Mononuclear cell (primary cell): Measurements from ENCODE around the gene KCNQ1. TPM values are rescaled to one million over a fixed set of nuclear protein-coding genes. Genes with fewer than 3 reads are reported as not detected.

Experiments
- H3K27me3 ChIP-seq: 2 replicates; pipeline ENCODE4 v1.6.0; 2011; ENCODE audit warnings: low read length, control low read depth; ENCODE audit not compliant: insufficient read depth
- H3K4me1 ChIP-seq: 2 replicates; pipeline ENCODE4 v1.5.1; 2011; ENCODE audit warnings: mild to moderate bottlenecking, low read length, control low read depth; ENCODE audit not compliant: insufficient read depth
- H3K4me3 ChIP-seq: 2 replicates; pipeline ENCODE4 v1.5.1; 2011; ENCODE audit warnings: mild to moderate bottlenecking, low read length, moderate library complexity
- H3K9me3 ChIP-seq: 2 replicates; pipeline ENCODE4 v1.5.1; 2011; ENCODE audit warnings: low read depth, mild to moderate bottlenecking, control low read depth, low read length
- total RNA-seq: library from RNA; depleted of rRNA; stranded (reverse); fragments of >200 nt; gene quantifications from one replicate; pipeline ENCODE4 v1.2.3, GENCODE V29; 2012

The KCNQ1 gene
- total RNA-seq, 1 donor, result 12.7 TPM

- Histone ChIP-seq H3K4me3 (no peak overlapping the region), H3K9me3 (no peaks in the 10 kb centered on the region), H3K27me3 (no peaks in the 10 kb centered on the region), H3K4me1 (no peaks in the 10 kb centered on the region)
Measured at GRCh38 chr11:2847561-2847960, 402.8 kb downstream of the KCNQ1 start.

GRCh38 chr11:2848497-2848896 lies 403.7 kb downstream of the KCNQ1 start:
- Histone ChIP-seq H3K27me3 (no peaks in the 10 kb centered on the region), H3K4me1 (no peaks in the 10 kb centered on the region), H3K4me3 (no peak overlapping the region), H3K9me3 (no peaks in the 10 kb centered on the region)

- no peaks in the 10 kb centered on the region for H3K4me1 ChIP-seq
- no peaks in the 10 kb centered on the region for H3K9me3 ChIP-seq
- no peaks in the 10 kb centered on the region for H3K27me3 ChIP-seq
- H3K4me3 ChIP-seq, result no peak overlapping the region
Measured at GRCh38 chr11:2849994-2850770, 405.4 kb downstream of the KCNQ1 start.

GRCh38 chr11:2853401-2853800 lies 408.6 kb downstream of the KCNQ1 start:
- Histone ChIP-seq H3K4me1 (no peaks in the 10 kb centered on the region), H3K27me3 (no peaks in the 10 kb centered on the region), H3K4me3 (no peak overlapping the region), H3K9me3 (no peaks in the 10 kb centered on the region)

DNA sequence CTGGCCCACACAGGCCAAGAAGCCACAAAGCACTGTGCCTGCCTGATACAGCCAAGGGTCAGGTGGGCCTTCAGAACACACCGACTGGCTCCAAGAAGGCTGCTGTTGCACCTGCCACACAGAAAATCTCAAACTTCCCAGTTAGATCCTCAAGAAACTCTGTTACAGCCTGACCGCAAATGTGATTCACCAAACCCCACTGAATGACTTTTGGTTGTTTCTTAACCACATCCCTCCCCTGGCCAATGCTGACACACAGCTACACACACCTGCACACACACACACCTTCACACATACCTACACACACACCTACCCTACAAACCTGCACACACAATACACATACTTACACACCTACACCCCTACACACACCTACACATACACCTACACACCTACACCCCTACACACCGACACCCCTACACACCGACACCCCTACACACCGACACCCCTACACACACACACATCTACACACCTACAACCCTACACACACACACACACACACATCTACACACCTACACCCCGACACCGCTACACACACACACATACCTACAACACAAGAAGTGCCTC lies 409.3 kb downstream of the KCNQ1 start:
- H3K4me3 ChIP-seq, result no peak overlapping the region
- H3K4me1 ChIP-seq, result no peaks in the 10 kb centered on the region
- no peaks in the 10 kb centered on the region for H3K9me3 ChIP-seq
- no peaks in the 10 kb centered on the region for H3K27me3 ChIP-seq

DNA sequence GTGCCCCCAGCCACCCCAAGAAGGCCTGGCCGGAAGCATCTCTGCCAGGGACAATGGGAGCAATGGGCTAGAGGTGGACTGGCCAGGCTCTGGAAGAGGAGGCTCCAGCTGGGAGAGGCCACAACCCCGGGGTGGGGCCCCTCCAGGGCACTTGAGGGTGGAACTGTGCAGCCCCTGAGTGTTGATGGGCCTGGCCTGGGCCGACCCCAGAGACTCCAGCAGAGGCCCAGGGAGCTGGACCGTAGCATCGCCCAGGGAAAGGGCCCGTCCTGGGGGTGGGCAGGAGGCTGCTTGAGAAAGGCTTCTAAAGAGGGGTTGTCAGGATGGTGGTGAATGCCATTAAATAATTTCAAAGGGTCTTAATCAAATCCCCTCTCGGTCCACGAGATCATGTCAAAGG lies 410.4 kb downstream of the KCNQ1 start:
- H3K4me3 ChIP-seq, result no peak overlapping the region
- no peaks in the 10 kb centered on the region for H3K4me1 ChIP-seq
- H3K27me3 ChIP-seq, result no peaks in the 10 kb centered on the region
- H3K9me3 ChIP-seq, result no peaks in the 10 kb centered on the region

- Histone ChIP-seq H3K9me3 (no peaks in the 10 kb centered on the region), H3K4me1 (no peaks in the 10 kb centered on the region), H3K4me3 (no peak overlapping the region), H3K27me3 (peaks cover 8% of the 10 kb centered on the region)
Measured at GRCh38 chr11:2857276-2857675, 412.5 kb downstream of the KCNQ1 start.

GRCh38 chr11:2857918-2858317 lies 413.1 kb downstream of the KCNQ1 start:
- no peak overlapping the region for H3K4me3 ChIP-seq
- no peaks in the 10 kb centered on the region for H3K4me1 ChIP-seq
- H3K9me3 ChIP-seq, result no peaks in the 10 kb centered on the region
- peaks cover 8% of the 10 kb centered on the region for H3K27me3 ChIP-seq

GRCh38 chr11:2858995-2859698 lies 414.3 kb downstream of the KCNQ1 start:
- no peaks in the 10 kb centered on the region for H3K4me1 ChIP-seq
- H3K9me3 ChIP-seq, result no peaks in the 10 kb centered on the region
- peaks cover 14% of the 10 kb centered on the region for H3K27me3 ChIP-seq
- no peak overlapping the region for H3K4me3 ChIP-seq

DNA sequence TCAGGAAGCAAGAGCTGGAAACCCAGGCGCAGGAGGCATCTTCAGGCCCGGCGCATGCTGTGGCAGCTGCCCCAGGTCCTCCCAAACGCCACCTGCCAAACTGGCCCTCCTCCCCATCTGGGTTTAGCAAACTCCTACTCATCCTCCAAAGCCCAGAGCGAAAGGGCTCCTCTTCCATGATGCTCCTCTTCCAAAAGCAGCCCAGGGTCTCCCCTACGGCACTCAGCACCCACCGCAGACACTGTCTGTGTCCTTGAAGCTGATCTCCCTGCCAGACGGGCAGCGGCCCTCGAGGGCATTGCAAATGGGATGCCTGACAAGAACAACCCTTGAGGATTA lies 414.9 kb downstream of the KCNQ1 start:
- no peaks in the 10 kb centered on the region for H3K9me3 ChIP-seq
- H3K4me3 ChIP-seq, result no peak overlapping the region
- H3K27me3 ChIP-seq, result peaks cover 14% of the 10 kb centered on the region
- H3K4me1 ChIP-seq, result no peaks in the 10 kb centered on the region

- Histone ChIP-seq H3K9me3 (no peaks in the 10 kb centered on the region), H3K4me3 (no peak overlapping the region), H3K27me3 (peaks cover 14% of the 10 kb centered on the region), H3K4me1 (no peaks in the 10 kb centered on the region)
Measured at GRCh38 chr11:2860636-2861035, 415.8 kb downstream of the KCNQ1 start.

- Histone ChIP-seq H3K4me1 (no peaks in the 10 kb centered on the region), H3K4me3 (no peak overlapping the region), H3K27me3 (peaks cover 15% of the 10 kb centered on the region), H3K9me3 (no peaks in the 10 kb centered on the region)
Measured at GRCh38 chr11:2862395-2863275, 417.8 kb downstream of the KCNQ1 start.

GRCh38 chr11:2863276-2863618 lies 418.4 kb downstream of the KCNQ1 start:
- Histone ChIP-seq H3K9me3 (no peaks in the 10 kb centered on the region), H3K4me3 (no peak overlapping the region), H3K4me1 (no peaks in the 10 kb centered on the region), H3K27me3 (peaks cover 21% of the 10 kb centered on the region)

- no peaks in the 10 kb centered on the region for H3K4me1 ChIP-seq
- H3K9me3 ChIP-seq, result no peaks in the 10 kb centered on the region
- no peak overlapping the region for H3K4me3 ChIP-seq
- peaks cover 32% of the 10 kb centered on the region for H3K27me3 ChIP-seq
Measured at GRCh38 chr11:2864901-2865300, 420.1 kb downstream of the KCNQ1 start.
